GM18517 (cell line): Measurements from ENCODE around the gene ENDOV.

ENCODE experiments used
- ATAC-seq: cut with Tn5 transposase; IDR thresholded peaks from one replicate; pipeline ENCODE4 v1.9.1; 2021; ENCODE audit warnings: mild to moderate bottlenecking, moderate library complexity; ENCODE audit not compliant: unreplicated experiment

ENDOV gene

DNA sequence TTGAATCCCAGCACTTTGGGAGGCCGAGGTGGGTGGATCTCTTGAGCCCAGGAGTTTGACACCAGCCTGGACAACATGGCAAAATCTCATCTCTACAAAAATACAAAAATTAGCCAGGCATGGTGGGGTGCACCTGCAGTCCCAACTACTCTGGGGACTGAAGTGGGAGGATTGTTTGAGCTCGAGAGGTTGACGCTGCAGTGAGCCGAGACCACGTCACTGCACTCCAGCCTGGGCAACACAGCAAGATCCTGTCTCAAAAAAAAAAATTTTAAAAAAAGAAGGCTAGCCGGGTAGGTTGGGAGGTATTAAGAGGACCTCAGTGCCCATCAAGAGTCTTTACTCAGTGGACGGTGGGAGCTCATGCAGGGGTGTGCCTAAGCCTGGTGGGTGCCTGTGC is 65.3 kb downstream of the ENDOV start:
- no peak for ATAC-seq

DNA sequence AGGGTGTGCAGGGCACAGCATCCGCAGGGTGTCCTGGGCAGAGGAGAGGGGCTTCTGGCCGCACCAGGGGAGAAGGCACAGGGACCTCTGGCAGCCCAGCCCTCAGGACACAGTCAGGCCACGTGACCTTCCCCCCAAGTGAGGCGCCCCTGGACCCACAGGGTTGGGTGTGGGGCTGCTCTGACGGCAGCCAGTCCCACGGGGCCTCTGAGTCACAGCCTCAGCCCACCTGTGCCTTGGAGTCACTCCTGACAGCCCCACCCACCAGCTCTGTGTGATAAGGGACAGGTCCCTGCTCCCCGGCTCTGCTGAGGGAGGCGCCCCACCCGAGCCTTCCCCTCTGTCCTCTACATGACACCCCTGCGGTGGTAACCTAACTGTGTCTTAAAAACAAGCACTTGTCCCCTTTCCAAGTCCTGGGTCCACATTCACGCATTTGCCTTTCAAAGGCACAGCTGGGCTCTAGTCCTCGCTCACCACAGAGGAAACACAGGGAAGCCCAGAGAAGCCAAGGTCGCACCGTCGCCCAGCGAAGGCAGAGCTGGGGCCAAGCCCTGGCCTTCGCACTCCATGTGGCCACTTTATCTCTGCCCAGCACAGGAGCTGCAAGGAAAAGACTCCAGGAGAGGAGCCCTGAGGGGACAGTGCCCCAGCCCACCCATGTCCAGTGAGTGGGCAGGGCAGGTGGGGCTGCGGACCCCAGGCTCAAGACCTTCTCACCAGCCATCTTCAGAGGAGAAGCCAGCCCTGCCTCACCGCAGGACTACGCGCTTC is 66.5 kb downstream of the ENDOV start:
- ATAC-seq = no peak

DNA sequence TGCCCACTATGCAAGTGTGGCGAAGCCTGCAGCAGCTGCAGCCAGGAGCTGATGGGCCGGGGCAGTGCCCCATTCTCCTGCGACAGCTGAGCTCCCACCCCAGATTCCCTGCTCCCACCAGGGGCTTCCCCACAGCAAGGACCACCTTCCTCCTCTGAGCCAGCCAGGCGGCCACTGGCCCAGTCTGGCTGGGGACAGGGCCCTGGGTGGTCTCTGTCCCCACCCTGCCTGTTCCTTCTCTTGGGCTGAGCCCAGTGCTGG is 67.0 kb downstream of the ENDOV start:
- ATAC-seq = no peak

DNA sequence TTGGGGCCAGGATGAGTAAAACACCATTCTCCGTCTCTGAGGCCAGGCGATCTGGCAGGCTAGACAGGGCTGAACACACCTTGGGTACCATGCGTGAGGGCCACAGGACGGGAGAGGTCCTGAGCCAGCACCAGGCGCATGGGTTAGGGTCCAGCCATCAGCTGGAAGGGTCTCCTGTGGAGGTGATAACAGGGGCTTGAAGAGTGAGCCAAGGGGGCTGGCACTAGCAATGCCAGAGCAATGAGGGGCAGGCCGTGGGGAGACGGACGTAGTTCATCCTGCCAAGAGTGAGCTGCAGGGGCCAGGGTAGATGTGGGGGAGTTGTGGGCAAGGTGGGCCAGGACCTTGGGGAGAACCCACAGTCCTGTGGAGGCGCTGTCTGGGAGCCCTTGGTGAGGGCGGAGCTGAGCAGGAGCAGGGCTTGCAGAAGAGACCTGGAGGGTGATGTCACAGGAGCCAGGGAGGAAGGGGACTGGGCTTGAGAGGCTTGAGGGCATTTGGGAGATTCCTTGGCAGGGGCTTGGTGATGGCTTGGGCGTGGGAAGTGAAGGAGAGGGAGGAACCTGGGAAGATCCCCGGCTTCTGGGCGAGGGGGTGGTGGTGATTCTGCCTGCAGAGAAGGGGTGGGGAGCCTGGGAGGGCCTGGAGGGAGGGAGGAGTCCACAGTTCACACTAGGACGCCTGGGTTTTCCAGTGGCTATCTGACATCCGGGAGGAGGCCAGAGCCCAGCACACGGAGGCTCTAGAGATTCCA is 67.8 kb downstream of the ENDOV start:
- no peak for ATAC-seq

DNA sequence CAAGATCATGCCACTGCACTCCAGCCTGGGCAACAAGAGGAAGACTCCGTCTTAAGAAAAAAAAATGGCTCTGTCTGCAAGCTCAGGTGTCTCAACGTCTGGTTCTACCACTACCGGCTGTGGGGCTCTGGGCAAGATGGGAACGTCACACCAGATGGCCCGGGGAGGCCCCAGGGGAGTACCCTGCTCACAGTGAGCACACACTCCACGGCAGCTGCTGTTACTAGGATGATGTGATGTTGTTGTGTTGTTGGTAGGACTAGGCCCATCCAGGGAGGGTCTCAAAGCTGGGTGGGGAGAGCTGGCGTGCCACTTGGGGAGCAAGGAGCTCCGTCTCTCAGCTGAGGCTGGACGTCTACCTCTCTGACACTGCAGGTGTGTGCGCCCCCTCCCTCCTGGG is 70.9 kb downstream of the ENDOV start:
- no peak for ATAC-seq

DNA sequence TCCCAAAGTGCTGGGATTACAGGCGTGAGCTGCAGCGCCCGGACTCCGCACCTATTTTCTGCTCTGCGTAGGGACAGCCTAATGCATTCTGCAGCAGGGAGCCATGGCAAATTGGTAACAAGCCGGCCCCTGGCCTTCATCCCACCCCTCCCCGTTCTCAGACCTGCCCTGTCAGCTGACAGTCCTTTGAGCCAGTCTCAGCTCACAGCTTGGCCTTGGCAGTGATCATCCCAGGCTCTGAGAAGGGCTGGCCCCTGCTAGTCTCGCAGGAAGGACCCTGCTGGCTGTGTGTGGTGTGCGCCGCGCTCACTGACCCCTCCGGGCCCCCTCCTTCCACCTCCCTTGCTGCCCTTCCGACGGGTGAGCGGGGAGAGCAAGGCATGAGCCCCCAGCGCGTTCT is 71.7 kb downstream of the ENDOV start:
- ATAC-seq = no peak

DNA sequence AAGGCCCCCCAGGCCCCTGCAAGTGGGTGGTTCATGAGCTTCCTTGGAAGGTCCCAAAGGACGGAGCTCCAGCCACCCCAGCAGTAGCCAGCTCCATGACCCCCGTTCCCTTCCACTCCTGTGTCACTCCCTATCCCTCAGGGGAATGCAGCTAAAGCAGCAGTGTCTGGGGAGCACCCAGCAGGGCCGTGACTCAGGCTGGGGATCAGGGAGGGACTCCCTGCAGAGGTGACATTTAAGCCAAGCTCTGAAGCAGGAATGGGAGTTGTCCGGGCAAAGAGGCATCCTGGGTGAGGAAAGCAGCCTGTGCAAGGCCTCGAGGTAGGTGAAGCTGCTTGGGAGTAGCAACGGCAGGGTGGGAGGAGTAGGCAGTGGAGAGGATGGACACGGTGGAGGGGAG is 72.5 kb downstream of the ENDOV start:
- no peak for ATAC-seq
